22Rv1 (cell line): Measurements from ENCODE around the gene MUC6.

Source experiments
- H3K27ac ChIP-seq: fragments of 450-650 bp; 2 replicates; pipeline ENCODE4 v1.5.1; 2017
- ZFX ChIP-seq: fragments of 450-650 bp; IDR thresholded peaks from 2 replicates; pipeline ENCODE4 v1.6.1; 2017; ENCODE audit warnings: antibody characterized with exemption, borderline replicate concordance
- TF ChIP-seq, protein P1 (sequence below): fragments of 450-650 bp; IDR thresholded peaks from 2 replicates; pipeline ENCODE4 v1.5.1; 2017; ENCODE audit warnings: mild to moderate bottlenecking

Gene MUC6

DNA sequence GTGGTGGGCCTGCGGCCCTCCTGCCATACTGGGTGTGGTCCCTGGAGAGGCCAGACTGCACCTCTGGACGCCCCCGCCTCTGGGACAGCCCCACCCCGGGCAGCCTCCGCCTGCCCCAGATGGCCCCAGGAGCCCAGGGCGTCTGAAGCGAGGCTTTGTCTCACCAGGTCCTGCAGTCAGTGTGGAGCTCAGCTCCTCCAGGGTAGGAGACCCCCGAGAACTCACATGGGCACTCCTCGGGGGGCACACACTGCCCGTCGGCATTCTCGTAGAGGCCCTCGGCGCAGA, 10.4 kb downstream of the MUC6 start:
- TF ChIP-seq, protein P1, sequence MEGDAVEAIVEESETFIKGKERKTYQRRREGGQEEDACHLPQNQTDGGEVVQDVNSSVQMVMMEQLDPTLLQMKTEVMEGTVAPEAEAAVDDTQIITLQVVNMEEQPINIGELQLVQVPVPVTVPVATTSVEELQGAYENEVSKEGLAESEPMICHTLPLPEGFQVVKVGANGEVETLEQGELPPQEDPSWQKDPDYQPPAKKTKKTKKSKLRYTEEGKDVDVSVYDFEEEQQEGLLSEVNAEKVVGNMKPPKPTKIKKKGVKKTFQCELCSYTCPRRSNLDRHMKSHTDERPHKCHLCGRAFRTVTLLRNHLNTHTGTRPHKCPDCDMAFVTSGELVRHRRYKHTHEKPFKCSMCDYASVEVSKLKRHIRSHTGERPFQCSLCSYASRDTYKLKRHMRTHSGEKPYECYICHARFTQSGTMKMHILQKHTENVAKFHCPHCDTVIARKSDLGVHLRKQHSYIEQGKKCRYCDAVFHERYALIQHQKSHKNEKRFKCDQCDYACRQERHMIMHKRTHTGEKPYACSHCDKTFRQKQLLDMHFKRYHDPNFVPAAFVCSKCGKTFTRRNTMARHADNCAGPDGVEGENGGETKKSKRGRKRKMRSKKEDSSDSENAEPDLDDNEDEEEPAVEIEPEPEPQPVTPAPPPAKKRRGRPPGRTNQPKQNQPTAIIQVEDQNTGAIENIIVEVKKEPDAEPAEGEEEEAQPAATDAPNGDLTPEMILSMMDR, result no peak
- no peak for TF ChIP-seq ZFX
- H3K27ac ChIP-seq, result no peak overlapping the region

DNA sequence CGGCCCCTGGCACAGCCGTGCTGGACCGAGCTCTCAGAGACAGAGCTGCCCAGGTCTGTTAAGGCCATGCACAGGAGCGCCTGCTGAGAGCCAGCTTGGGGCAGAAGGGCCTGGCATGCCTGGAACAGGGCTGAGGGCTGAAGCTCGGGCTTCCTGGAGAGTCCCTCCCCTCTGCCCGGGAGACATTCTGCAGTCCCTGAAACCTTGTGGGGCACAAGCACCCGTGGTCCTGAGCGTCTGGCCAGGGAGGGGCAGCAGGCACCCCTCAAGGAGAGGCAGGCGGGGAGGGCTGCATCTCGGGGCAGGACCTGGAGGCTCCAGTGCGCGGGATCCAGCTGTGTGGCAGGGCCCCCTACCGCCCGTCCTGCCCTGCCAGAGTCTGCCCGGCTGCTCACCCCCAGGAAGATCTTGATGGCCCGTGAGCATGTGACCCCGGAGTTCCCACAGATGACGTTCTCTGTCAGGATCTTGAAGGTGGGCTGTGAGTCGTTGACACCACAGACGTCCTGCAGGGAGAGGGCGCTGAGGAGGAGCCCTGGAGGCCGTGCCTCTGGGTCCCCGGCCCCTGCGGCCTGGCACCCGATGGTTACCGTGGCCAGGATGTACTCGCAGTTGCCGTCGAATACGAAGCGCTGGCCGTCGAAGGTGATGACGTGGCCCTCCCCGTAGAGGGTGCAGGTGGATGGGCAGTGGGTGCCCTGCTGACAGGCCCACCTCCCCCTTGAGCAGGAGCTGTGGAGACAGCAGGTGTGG, 10.9 kb downstream of the MUC6 start:
- TF ChIP-seq, protein P1, result no peak
- TF ChIP-seq ZFX, result no peak

DNA sequence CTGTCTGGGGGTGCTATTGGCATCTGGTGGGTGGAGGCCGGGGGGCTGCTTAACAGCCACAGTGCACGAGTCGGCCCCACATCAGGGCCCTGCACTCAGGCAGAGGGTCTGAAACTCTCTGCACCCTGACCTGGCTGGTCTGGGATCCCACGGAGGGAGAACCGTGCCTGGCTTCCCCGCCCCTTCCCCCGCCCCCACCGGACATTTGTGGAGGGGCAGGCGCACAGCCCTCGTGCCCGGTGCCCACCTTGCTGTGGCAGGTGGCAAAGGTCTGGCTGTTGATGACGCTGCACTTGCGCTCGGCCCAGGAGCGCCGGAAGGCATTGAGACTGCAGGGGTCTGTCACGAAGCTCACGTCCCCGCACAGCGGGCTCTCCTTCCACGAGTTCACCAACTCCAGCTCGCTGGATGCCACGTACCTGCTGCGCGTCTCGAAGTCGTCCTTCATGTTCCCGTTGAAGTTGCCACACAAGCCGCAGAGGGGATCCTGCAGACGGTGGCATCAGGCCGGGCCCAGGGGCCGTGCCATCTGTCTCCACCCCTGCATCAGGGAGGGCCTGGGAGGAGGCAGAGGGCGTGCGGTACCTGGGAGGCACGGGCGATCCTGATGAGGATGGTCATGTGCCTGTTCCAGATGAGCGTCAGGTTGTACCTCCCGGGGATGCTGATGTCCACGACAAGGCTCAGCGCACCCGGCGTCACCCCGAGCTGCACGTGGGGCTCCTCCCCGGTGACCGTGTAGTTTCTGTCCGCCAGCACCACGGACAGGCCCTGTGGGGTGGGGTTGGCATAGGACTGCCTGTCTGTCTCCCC, 11.7 kb downstream of the MUC6 start:
- TF ChIP-seq, protein P1, result no peak
- no peak for TF ChIP-seq ZFX
- H3K27ac ChIP-seq, result no peak overlapping the region

More for the DNA sequence above, 10.9 kb downstream of the MUC6 start:
- H3K27ac ChIP-seq, result no peak overlapping the region

DNA sequence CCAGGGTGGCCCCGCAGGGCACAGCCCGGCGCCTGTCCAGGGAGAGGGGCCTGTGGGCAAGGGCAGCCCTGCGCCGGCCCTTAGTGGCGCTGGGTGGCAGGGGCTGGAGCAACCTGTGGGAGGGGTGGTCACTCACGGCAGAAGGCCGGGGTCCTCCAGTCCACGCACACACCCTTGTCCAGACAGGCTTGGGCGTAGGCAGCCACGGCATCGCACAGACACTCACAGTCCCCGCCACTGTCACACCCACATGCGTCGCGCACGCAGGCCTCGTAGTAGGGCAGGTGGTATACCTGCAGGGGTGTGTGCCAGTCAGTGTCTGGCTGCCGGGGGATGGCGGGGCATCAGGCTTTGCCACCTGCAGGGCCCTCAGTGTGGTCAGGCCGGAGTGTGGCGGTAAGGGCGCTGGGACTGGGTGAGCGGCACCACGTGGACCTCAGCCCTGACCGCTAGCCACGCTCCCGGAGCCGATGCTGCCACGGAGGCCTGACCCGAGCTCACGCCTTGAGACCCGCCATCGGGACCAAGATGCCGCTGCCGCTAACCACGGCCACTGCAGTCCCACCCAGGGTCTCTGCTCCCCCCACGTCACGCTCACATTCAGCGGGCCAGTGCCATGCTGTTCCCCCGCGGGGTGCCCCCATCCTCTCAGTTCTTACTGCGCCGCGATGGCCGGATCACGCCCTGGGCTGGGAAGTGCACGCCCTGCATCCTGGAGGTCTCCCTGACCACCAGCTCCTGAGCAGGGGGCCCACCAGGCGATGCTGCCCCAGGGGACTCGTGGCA, 12.5 kb downstream of the MUC6 start:
- no peak for TF ChIP-seq ZFX
- TF ChIP-seq, protein P1, result no peak

DNA sequence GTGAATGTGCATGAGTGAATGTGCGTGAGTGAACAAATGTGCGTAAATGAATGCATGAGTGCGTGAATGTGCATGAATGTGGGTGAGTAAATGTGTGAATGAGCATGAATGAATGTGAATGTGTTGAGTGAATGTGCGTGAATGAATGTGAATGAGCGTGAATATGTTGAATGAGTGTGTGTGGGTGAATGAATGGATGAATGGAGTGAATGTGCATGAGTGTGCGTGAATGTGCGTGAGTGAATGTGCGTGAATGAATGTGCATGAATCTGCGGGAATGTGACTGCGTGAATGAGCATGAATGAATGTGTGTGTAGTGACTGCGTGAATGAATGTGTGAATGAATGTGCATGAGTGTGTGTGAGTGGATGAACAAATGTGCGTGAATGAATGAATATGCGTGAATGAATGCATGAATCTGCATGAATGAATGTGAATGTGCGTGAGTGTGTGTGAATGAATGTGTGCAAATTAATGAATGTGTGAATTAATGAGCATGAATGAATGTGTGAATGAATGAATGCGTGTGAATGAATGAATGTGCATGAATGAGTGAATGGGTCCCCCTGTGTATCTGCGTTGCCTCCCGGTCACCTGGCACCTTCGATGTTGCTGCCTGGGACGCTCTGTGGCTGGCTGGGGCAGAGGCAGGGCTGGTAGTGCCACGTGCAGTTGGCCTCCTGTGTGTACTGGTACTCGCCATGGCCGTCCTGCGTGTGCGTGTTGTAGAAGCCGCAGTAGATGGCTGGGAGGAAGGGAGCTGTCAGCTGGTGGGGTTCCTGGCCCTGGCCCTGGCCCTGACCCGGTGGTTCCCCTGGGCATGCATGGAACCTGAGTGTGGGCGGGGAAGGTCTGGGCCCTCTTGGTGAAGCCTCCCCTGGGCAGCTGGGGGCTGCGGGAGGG, 13.4 kb downstream of the MUC6 start:
- no peak overlapping the region for H3K27ac ChIP-seq
- TF ChIP-seq, protein P1, result no peak
- TF ChIP-seq ZFX, result no peak

More for the DNA sequence above, 12.5 kb downstream of the MUC6 start:
- H3K27ac ChIP-seq, result no peak overlapping the region

DNA sequence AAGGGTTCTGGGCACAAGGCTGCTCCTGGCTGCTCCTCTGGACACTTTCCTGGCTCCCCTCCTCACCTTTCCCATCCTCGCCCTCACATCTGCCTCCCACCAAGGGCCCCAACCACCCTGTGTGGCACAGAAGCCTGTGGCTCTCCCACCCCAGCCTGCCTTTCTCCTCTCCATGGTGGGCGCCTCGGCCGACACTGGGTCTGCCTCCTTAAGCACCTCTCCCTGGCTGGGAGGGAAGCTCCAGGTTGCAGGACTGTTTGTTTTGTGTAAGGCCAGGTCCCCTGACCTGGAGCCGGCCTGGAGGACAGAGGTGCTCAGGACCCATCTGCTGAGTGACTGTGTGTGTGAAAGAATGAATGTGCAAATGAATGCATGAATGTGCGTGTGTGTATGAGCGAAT, 14.1 kb downstream of the MUC6 start:
- H3K27ac ChIP-seq, result no peak overlapping the region
- TF ChIP-seq, protein P1, result no peak
- TF ChIP-seq ZFX, result no peak
